RWPE1 (cell line): ENCODE data around the gene PGBD1.

Source experiments
- CTCF ChIA-PET: fragments of 350-600 bp; sonication (Branson Sonifier 250); formaldehyde crosslinking; extraction: SDS; loops from one replicate; lab custom pipeline; 2021; lab: Yijun Ruan, JAX
- POLR2A ChIA-PET: fragments of 400-600 bp; formaldehyde crosslinking; extraction: SDS; loops from one replicate; lab custom pipeline; 2020; ENCODE audit warnings: antibody characterized with exemption; ENCODE audit not compliant: low non-redundant PET; lab: Yijun Ruan, JAX
- DNase-seq: peaks from one replicate; pipeline ENCODE4 v3.0.0; 2012; ENCODE audit warnings: low spot score
- H3K27ac ChIP-seq: fragments of 450-650 bp; 2 replicates; pipeline ENCODE4 v1.5.1; 2017
- CTCF ChIP-seq: fragments of 450-650 bp; conservative IDR thresholded peaks from 2 replicates; pipeline ENCODE4 v1.5.1; 2017; ENCODE audit warnings: low read depth, mild to moderate bottlenecking

Gene PGBD1

GRCh38 chr6:28267695-28268059 lies 13.7 kb upstream of the PGBD1 start:
- ChIA-PET CTCF (no interaction called here), POLR2A (interaction anchor here (2.0 kb wide), 1 partner anchor 15 kb away, joined by 4 read pairs; the partner anchor contains the start of gene ZKSCAN4)

GRCh38 chr6:28269492-28269891 lies 11.9 kb upstream of the PGBD1 start:
- CTCF ChIA-PET, result interaction anchor here (1.3 kb wide), 1 partner anchor 9 kb away, joined by 4 read pairs; no protein-coding TSS in a partner anchor
- DNase-seq, result peak; percentile 65

More at GRCh38 chr6:28267695-28268059, 13.7 kb upstream of the PGBD1 start:
- H3K27ac ChIP-seq, result no peak overlapping the region
- DNase-seq, result no peak
- no peak for TF ChIP-seq CTCF

GRCh38 chr6:28274888-28275287 lies 6.5 kb upstream of the PGBD1 start:
- no peak overlapping the region for H3K27ac ChIP-seq
- POLR2A ChIA-PET, result no interaction called here
- no peak for TF ChIP-seq CTCF
- CTCF ChIA-PET, result interaction anchor here (1.8 kb wide), 1 partner anchor 81 kb away, joined by 4 read pairs; no protein-coding TSS in a partner anchor
- DNase-seq, result no peak

More at GRCh38 chr6:28269492-28269891, 11.9 kb upstream of the PGBD1 start:
- no peak overlapping the region for H3K27ac ChIP-seq
- no peak for TF ChIP-seq CTCF
- POLR2A ChIA-PET, result no interaction called here

- TF ChIP-seq CTCF, result no peak
Observed at GRCh38 chr6:28277746-28278145, 3.6 kb upstream of the PGBD1 start.

GRCh38 chr6:28280595-28281287 lies 631 bp upstream of the PGBD1 start:
- ChIA-PET POLR2A (interaction anchor here (0.7 kb wide), 1 partner anchor 14 kb away, joined by 4 read pairs; no protein-coding TSS in a partner anchor), CTCF (no interaction called here)
- peak overlapping the region; percentile 63; the same call in 1 of the 2 replicates for H3K27ac ChIP-seq
- no peak for TF ChIP-seq CTCF
- DNase-seq, result no peak

More at GRCh38 chr6:28277746-28278145, 3.6 kb upstream of the PGBD1 start:
- ChIA-PET POLR2A (no interaction called here), CTCF (interaction anchor here (0.7 kb wide), 1 partner anchor 409 kb away, joined by 3 read pairs; no protein-coding TSS in a partner anchor)
- no peak overlapping the region for H3K27ac ChIP-seq
- no peak for DNase-seq

- H3K27ac ChIP-seq, result no peak overlapping the region
- CTCF ChIA-PET, result no interaction called here
- POLR2A ChIA-PET, result no interaction called here
- no peak for TF ChIP-seq CTCF
- DNase-seq, result no peak
Observed at GRCh38 chr6:28282926-28283325, 1.6 kb downstream of the PGBD1 start.
